Neural cell (in vitro differentiated cells): ENCODE data around the gene ZYG11A. TPM values are rescaled to one million over a fixed set of nuclear protein-coding genes. Genes with fewer than 3 reads are reported as not detected.

Source experiments
- H2AFZ ChIP-seq: fragments of 200-600, 300-800 bp; sonication (generic), shearing (Covaris generic); 2 replicates; pipeline ENCODE4 v1.6.0; 2014; ENCODE audit warnings: low read depth, mild to moderate bottlenecking, antibody characterized with exemption, low read length, moderate library complexity
- H3F3A ChIP-seq: fragments of 200-600 bp; shearing (Covaris generic); 2 replicates; pipeline ENCODE4 v1.6.1; 2016; ENCODE audit warnings: mild to moderate bottlenecking, moderate library complexity, mixed read lengths, antibody characterized with exemption, low read length; ENCODE audit not compliant: insufficient read depth, poor library complexity, severe bottlenecking
- H3K27ac ChIP-seq: fragments of 200-600, 300-800 bp; sonication (generic), shearing (Covaris generic); 2 replicates; pipeline ENCODE4 v1.5.1; 2014; ENCODE audit warnings: mild to moderate bottlenecking, low read length, moderate library complexity
- H3K27me3 ChIP-seq: fragments of 300-800, 200-600 bp; sonication (generic), shearing (Covaris generic); 2 replicates; pipeline ENCODE4 v1.6.0; 2014; ENCODE audit warnings: mild to moderate bottlenecking, low read depth, low read length, moderate library complexity; ENCODE audit not compliant: insufficient read depth
- H3K36me3 ChIP-seq: fragments of 300-800, 200-600 bp; sonication (generic), shearing (Covaris generic); 2 replicates; pipeline ENCODE4 v1.5.1; 2014; ENCODE audit warnings: mild to moderate bottlenecking, antibody characterized with exemption, low read length, moderate library complexity; ENCODE audit not compliant: insufficient read depth
- H3K4me2 ChIP-seq: fragments of 300-800, 200-600 bp; sonication (generic), shearing (Covaris generic); 2 replicates; pipeline ENCODE4 v1.6.0; 2014; ENCODE audit warnings: mild to moderate bottlenecking, low read length
- H3K4me3 ChIP-seq: fragments of 300-800, 200-600 bp; sonication (generic), shearing (Covaris generic); 2 replicates; pipeline ENCODE4 v1.5.1; 2014; ENCODE audit warnings: mild to moderate bottlenecking, low read length, moderate library complexity
- H3K79me2 ChIP-seq: fragments of 200-600 bp; shearing (Covaris generic); replicated peaks from 2 replicates; pipeline ENCODE4 v1.6.0; 2014; ENCODE audit warnings: mild to moderate bottlenecking, low read length, moderate library complexity; ENCODE audit not compliant: insufficient read depth
- H3K9ac ChIP-seq: fragments of 300-800, 200-600 bp; sonication (generic), shearing (Covaris generic); 2 replicates; pipeline ENCODE4 v1.6.1; 2016; ENCODE audit warnings: mild to moderate bottlenecking, low read length, mixed read lengths
- H3K9me2 ChIP-seq: fragments of 200-600 bp; shearing (Covaris generic); 2 replicates; pipeline ENCODE4 v1.6.1; 2016; ENCODE audit warnings: mild to moderate bottlenecking, low read length, mixed read lengths; ENCODE audit not compliant: insufficient read depth
- H3K9me3 ChIP-seq: fragments of 200-600, 300-800 bp; sonication (generic), shearing (Covaris generic); 2 replicates; pipeline ENCODE4 v1.6.1; 2016; ENCODE audit warnings: mild to moderate bottlenecking, mixed run types, low read length, moderate library complexity, mixed read lengths
- H4K20me1 ChIP-seq: fragments of 200-600 bp; shearing (Covaris generic); 2 replicates; pipeline ENCODE4 v1.6.1; 2016; ENCODE audit warnings: mild to moderate bottlenecking, mixed run types; ENCODE audit not compliant: insufficient read depth
- CTCF ChIP-seq: fragments of 450-650 bp; IDR thresholded peaks from 2 replicates; pipeline ENCODE4 v1.5.1; 2014; ENCODE audit warnings: antibody characterized with exemption, mild to moderate bottlenecking, moderate library complexity; ENCODE audit not compliant: poor library complexity, severe bottlenecking
- EP300 ChIP-seq: fragments of 450-650 bp; conservative IDR thresholded peaks from 2 replicates; pipeline ENCODE4 v1.6.1; 2014; ENCODE audit warnings: antibody characterized with exemption, mild to moderate bottlenecking, moderate library complexity; ENCODE audit not compliant: poor library complexity, severe bottlenecking
- EZH2 ChIP-seq: fragments of 200-600, 300-800 bp; shearing (Covaris generic), sonication (generic); IDR thresholded peaks from 2 replicates; pipeline ENCODE4 v1.6.1; 2014; ENCODE audit warnings: antibody characterized with exemption, low read length, borderline replicate concordance, mild to moderate bottlenecking; ENCODE audit not compliant: insufficient read depth, poor library complexity, severe bottlenecking
- MXI1 ChIP-seq: fragments of 450-650 bp; conservative IDR thresholded peaks from 2 replicates; pipeline ENCODE4 v1.6.1; 2014; ENCODE audit warnings: antibody characterized with exemption, mild to moderate bottlenecking; ENCODE audit not compliant: poor library complexity, severe bottlenecking
- POLR2AphosphoS5 ChIP-seq: IDR thresholded peaks from 2 replicates; pipeline ENCODE4 v1.6.1; 2012
- RAD21 ChIP-seq: fragments of 450-650 bp; conservative IDR thresholded peaks from 2 replicates; pipeline ENCODE4 v1.6.1; 2014; ENCODE audit warnings: antibody characterized with exemption, mild to moderate bottlenecking, moderate library complexity
- REST ChIP-seq: IDR thresholded peaks from 2 replicates; pipeline ENCODE4 v1.6.1; 2012; ENCODE audit warnings: borderline replicate concordance
- SMC3 ChIP-seq: fragments of 450-650 bp; conservative IDR thresholded peaks from 2 replicates; pipeline ENCODE4 v1.6.1; 2014; ENCODE audit warnings: antibody characterized with exemption, mild to moderate bottlenecking, moderate library complexity; ENCODE audit not compliant: poor library complexity
- TAF1 ChIP-seq: IDR thresholded peaks from 2 replicates; pipeline ENCODE4 v1.6.1; 2012; ENCODE audit warnings: low read depth
- polyA plus RNA-seq: library from polyadenylated mRNA; depleted of rRNA; stranded (reverse); fragments of >200 nt; gene quantifications from 2 replicates; pipeline ENCODE4 v1.2.3, GENCODE V29; 2014

The ZYG11A gene
- polyA plus RNA-seq, 1 donor from 2014 or later = 0.40 TPM

GRCh38 chr1:52887483-52887882 is 44.9 kb downstream of the ZYG11A start:
- H3K36me3 ChIP-seq = no peaks in the 10 kb centered on the region
- TF ChIP-seq RAD21 (no peak), SMC3 (no peak), EP300 (no peak), CTCF (no peak), MXI1 (no peak)
- no peaks in the 10 kb centered on the region for H3K79me2 ChIP-seq
- no peaks in the 10 kb centered on the region for H3K27me3 ChIP-seq
- no peaks in the 10 kb centered on the region for H3K9me2 ChIP-seq
- no peak overlapping the region for H3K9ac ChIP-seq
- no peaks in the 10 kb centered on the region for H3F3A ChIP-seq
- H3K4me3 ChIP-seq = no peak overlapping the region
- H3K9me3 ChIP-seq = no peaks in the 10 kb centered on the region
- no peak overlapping the region for H3K27ac ChIP-seq
- H4K20me1 ChIP-seq = no peaks in the 10 kb centered on the region
- no peak overlapping the region for H3K4me2 ChIP-seq
- H2AFZ ChIP-seq = no peak overlapping the region

GRCh38 chr1:52892424-52893215 is 50.1 kb downstream of the ZYG11A start:
- no peaks in the 10 kb centered on the region for H3K9me2 ChIP-seq
- no peaks in the 10 kb centered on the region for H3K27me3 ChIP-seq
- H3F3A ChIP-seq = no peaks in the 10 kb centered on the region

More at GRCh38 chr1:52892424-52893215, 50.1 kb downstream of the ZYG11A start:
- H3K36me3 ChIP-seq = no peaks in the 10 kb centered on the region
- no peak for TF ChIP-seq TAF1
- no peak for TF ChIP-seq CTCF
- no peak for TF ChIP-seq MXI1
- no peak for TF ChIP-seq REST
- TF ChIP-seq SMC3 = no peak
- no peak for TF ChIP-seq EP300
- TF ChIP-seq EZH2 = no peak
- TF ChIP-seq POLR2AphosphoS5 = no peak
- TF ChIP-seq RAD21 = no peak
- no peak overlapping the region for H2AFZ ChIP-seq
- no peaks in the 10 kb centered on the region for H3K9me3 ChIP-seq
- H3K79me2 ChIP-seq = no peaks in the 10 kb centered on the region
- H4K20me1 ChIP-seq = no peaks in the 10 kb centered on the region
- H3K27ac ChIP-seq = no peak overlapping the region
- no peak overlapping the region for H3K4me3 ChIP-seq
- H3K4me2 ChIP-seq = no peak overlapping the region
- H3K9ac ChIP-seq = no peak overlapping the region
